MV-4-11 (cell line): ENCODE results near the gene SNCAIP.
"Not testable (repeated sequence)": the region's sequence is repeated elsewhere in the genome, so short reads cannot be mapped to it uniquely, and the experiment has no call there.

ENCODE experiments used
- DNase-seq: peaks from one replicate; lab custom pipeline; 2025; lab: John Stamatoyannopoulos, UW

SNCAIP gene

GRCh38 chr5:122465994-122466393 lies 154.0 kb downstream of the SNCAIP start:
- DNase-seq, result no peak

GRCh38 chr5:122468351-122469116 lies 156.5 kb downstream of the SNCAIP start:
- DNase-seq, result no peak

GRCh38 chr5:122469384-122469919 lies 157.4 kb downstream of the SNCAIP start:
- no peak for DNase-seq

GRCh38 chr5:122470365-122470764 lies 158.3 kb downstream of the SNCAIP start:
- no peak for DNase-seq

GRCh38 chr5:122471031-122471751 lies 159.2 kb downstream of the SNCAIP start:
- DNase-seq, result no peak

DNA sequence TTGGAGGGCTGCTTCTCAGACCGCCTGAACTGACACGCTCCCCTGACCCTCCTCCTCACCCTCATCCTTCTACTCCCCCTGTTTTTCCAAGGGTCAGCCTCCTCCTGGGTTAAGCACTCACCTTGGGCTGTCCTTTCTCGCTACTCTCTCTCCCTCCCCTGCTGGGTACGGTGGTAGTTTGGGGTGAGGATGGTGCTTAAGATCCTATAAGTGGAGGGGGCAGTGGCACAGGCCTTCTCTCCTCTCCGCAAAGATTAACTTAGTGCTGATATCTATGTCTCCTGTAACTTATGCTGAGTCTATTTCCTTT lies 159.7 kb downstream of the SNCAIP start:
- DNase-seq, result no peak

DNA sequence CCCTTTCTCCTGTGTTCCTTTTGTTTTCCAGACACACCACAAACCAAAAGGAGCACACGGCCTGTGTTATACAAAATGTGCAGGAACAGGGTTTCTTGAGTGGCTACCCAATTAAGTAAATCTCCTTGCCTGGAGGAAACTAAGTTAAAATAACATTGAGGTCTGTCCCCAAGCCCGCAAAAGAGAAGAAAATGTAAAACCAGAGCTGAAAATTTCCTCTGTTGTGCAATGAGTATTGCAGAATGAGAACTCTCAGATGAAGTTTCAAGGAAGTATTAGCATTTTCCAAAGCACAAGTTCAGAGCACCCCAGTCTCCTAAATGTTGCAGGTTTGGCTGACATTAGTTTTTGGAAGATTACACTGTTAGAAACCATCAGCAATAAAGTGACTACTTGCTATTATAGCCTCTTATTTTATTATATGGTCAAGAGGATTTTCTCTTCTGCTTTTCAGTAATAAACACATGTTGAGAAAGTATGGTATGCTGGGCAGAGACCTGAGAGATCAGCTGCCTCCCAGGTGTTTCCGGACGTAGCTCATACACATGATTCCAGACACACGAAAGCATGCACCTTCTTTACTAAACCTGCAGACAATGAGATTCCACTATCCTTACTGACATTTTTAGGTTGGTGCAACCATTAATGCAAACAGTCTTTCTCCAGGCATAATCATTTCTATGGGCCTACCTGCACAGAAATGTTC lies 161.3 kb downstream of the SNCAIP start:
- peak; percentile 83 for DNase-seq

DNA sequence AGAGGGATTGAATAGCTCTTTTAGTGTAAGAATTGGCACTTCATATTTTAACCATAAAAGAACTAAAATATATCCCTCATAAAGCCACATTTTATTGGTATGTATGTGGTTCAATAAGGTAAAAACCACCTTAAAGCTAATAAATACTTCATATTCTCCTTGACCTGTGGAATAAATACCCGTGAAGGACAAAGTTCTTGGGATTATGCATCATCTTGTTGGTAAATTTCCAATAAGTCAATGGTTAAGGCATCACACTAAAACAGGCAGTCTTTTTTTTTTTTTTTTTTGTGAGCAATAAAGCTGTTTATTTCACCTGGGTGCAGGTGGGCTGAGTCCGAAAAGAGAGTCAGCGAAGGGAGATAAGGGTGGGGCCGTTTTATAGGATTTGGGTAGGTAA lies 161.9 kb downstream of the SNCAIP start:
- DNase-seq, result no peak

DNA sequence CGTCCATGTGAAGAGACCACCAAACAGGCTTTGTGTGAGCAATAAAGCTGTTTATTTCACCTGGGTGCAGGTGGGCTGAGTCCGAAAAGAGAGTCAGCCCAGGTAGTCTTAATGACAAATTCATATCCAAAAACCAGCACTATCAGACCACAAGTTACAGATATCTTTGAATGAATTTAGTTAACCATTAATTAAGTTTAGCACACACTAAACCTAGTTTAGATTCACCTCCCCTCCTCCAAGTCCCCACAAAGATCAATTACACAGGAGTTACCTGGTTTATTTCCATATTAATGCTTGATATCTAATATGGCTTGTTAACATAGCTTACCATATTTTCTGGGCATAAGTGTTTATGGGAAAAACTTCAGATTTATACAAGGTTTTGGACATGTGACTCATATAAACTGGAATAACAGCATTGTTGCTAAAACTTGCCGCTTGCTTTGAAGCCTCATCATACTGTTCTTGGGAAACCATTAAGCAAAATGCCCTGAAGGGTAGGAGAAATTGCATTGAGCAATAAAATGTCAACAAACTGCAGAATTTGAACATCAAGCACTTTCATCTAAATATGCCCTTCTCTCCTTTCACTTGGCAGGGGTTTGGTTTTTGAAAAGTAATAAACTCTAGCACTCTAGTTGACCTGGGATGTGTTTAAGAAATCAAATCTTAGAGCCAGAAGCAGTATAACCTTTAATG lies 166.9 kb downstream of the SNCAIP start:
- DNase-seq, result no peak

DNA sequence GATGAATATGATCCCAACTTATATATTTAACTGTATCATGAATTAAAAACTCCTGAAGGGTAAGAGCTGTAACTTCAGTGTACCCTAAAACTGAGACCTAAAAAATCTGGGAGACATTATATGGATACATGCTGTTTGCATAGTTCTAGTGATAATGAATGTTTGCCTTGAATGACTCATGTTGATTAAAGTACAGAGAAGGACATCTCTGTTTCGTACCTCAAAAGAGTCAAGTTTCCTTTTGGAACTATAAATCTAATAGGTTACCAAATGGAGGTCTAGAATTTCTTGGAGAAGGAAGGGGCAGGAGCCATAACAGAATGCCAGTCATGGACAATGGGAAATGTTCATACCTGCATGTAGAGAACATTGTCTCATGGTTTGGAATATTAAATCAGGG lies 168.1 kb downstream of the SNCAIP start:
- no peak for DNase-seq

DNA sequence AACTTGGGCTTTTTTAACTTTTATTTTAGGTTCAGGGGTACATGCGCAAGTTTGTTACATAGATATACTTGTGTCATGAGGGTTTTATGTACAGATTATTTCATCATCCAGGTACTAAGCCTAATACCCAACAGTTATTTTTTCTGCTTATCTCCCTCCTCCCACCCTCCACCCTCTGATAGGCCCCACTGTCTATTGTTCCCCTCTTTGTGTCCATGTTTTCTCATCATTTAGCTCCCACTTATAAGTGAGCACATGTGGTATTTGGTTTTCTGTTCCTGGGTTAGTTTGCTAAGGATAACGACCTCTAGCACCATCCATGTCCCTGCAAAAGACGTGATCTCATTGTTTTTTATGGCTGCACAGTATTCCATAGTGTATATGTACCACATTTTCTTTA lies 172.1 kb downstream of the SNCAIP start:
- no peak for DNase-seq

GRCh38 chr5:122485226-122485625 lies 173.2 kb downstream of the SNCAIP start:
- DNase-seq, result no peak

- DNase-seq, result not testable (repeated sequence)
Observed at GRCh38 chr5:122486616-122487015, 174.6 kb downstream of the SNCAIP start.

DNA sequence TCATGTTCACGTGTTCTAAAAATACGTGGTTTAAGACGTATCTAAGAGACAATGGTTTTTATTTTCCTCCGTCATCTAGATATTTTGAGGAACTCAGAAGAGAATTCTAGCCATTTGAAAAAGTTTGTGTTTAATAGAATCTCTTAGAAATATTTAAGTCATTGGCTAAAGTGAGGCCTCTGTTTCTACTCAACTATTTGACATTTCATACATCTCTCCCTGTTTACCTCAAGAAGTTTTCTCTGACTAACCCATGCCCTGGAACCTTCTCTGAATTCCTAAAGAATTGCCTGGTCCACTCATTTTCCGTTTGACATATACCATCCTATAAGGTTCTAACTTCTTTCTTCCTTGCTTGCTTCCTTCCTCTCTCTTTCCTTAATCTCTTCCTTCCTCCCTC lies 178.7 kb downstream of the SNCAIP start:
- no peak for DNase-seq

- peak; percentile 23 for DNase-seq
Observed at GRCh38 chr5:122492675-122493074, 180.6 kb downstream of the SNCAIP start.

GRCh38 chr5:122493091-122494021 lies 181.3 kb downstream of the SNCAIP start:
- no peak for DNase-seq

DNA sequence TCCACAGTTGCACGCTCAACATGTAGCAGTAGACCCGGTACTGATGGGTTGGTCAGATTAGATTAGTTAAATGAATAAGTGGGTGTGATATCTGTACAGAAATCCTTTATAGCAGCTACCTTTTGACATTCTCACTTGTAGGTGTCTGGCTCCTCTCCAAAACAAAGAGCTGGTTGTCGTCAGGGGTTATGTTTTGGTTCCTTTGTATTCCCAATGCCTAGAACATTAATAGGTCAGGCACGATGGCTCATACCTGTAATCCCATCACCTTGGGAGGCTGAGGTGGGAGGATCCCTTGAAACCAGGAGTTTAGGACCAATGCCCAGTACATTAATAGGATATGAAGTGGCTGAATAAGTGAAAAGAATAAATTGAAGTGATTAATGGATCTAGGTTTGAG lies 182.1 kb downstream of the SNCAIP start:
- DNase-seq, result no peak

- DNase-seq, result no peak
Observed at GRCh38 chr5:122498163-122498562, 186.1 kb downstream of the SNCAIP start.

DNA sequence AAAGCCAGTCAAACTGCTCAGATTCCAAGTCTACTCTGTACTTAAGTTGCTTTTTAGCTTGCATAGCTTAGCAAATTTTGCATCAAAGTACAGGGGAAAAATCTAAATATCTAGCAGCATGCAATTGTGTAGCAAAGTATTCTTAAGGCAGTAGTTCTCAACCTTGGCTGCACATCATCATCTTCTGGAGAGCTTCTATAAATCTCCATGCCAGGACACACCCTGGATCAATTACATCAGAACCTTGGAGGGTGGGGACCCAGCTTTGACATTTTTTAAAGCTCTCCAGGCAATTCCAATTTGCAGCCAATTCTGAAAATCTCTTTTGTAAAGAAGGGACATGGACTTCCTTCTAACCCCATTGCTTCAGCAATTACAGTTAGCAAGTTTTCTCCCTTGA lies 187.5 kb downstream of the SNCAIP start:
- DNase-seq, result no peak

DNA sequence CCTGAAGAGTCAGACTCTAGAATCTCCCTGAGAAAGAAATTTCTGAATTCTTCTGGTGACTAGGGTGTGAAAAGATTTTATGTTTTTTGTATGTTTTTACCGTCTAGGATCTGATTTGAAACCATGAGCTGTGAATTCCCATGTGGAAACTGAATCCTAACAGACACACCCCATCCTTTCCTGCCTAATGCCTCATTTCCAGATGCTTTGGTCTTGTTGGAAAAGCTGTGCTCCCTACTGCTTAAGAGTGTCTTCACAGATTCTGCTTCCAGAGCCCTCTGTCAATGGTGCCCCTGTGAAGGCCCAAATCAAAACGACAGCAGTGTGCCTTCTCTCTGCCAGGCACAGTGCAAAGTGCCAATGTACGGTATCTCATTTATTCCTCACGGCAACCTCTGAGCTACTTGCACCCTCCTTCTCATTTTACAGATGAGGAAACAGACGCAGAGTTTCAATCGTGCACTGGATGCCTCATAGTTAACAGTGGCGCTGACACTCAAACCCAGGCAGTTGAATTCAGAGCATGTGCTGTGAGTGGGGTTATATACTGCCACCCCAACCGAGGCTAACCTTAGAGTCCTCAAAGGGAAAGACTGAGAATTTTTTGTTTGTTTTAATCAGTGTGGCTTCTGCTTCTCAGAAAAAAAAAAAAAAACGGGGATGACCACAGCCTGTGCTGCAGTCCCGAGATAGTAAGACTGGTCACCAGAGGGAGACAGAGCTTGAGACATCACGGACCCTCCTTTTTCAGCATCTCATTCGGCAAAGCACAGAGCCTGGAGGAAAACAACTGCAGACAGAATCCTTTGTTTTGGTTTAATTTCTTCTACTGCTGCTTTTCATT lies 188.4 kb downstream of the SNCAIP start:
- DNase-seq, result peak; percentile 27
